PFSK-1 (cell line): Measurements from ENCODE around the gene NAB1.

Source experiments
- FOXP2 ChIP-seq: optimal IDR thresholded peaks from 2 replicates; pipeline ENCODE3; 2011; ENCODE audit warnings: borderline replicate concordance, control low read depth, inconsistent platforms; ENCODE audit not compliant: insufficient read depth; ENCODE audit errors: extremely low read length, extremely low read depth
- POLR2AphosphoS5 ChIP-seq: IDR thresholded peaks from 2 replicates; pipeline ENCODE4 v1.6.1; 2012; ENCODE audit warnings: low read depth, mild to moderate bottlenecking, control low read depth, low read length, moderate library complexity
- REST ChIP-seq, 2 experiments: IDR thresholded peaks; 2 replicates each; pipeline versions ENCODE4 v1.6.1 to v1.8.0; 2011 to 2012; ENCODE audit warnings: low read depth in 2 of 2, low read length in 2 of 2, control low read depth in 1 of 2, inconsistent platforms in 1 of 2, mild to moderate bottlenecking in 1 of 2, moderate library complexity in 1 of 2; ENCODE audit not compliant: insufficient read depth in 1 of 2
- SIN3A ChIP-seq: IDR thresholded peaks from 2 replicates; pipeline ENCODE4 v1.6.1; 2012; ENCODE audit warnings: mild to moderate bottlenecking, low read length, moderate library complexity, borderline replicate concordance; ENCODE audit not compliant: insufficient read depth
- TAF1 ChIP-seq: IDR thresholded peaks from 2 replicates; pipeline ENCODE4 v1.6.1; 2012; ENCODE audit warnings: low read length, control low read depth, borderline replicate concordance; ENCODE audit not compliant: insufficient read depth

- TF ChIP-seq POLR2AphosphoS5 (no peak), SIN3A (no peak), FOXP2 (no peak), TAF1 (no peak), REST (IDR thresholded peaks at IDR 0.05; ENCODE audit: insufficient read depth in 1 of 2, low read depth in 2 of 2, low read length in 2 of 2) (no peak)
These were observed 13.9 kb downstream of the NAB1 start for GRCh38 chr2:190662754-190663153.
